Right ventricle myocardium inferior (tissue), 1 donor: ENCODE results near the gene KASH5. TPM values are rescaled to one million over a fixed set of nuclear protein-coding genes. Genes with fewer than 3 reads are reported as not detected.
A peak's percentile ranks its signal among the peaks of the same experiment; 100 is the strongest.

Experiments used
- ATAC-seq: fragments of 200-7000 bp; cut with Tn5 transposase; one replicate; pipeline ENCODE4 v1.9.1; 2020; ENCODE audit warnings: mild to moderate bottlenecking, moderate library complexity
- DNase-seq: peaks from one replicate; pipeline ENCODE4 v3.0.0; 2021; ENCODE audit errors: missing footprints
- intact Hi-C: fragments of 100-400 bp; cut with DNase I; formaldehyde crosslinking; loops from one replicate; pipeline ENCODE4 v1.11.0; 2022
- long read RNA-seq: library from polyadenylated mRNA; unstranded; transcript quantifications from one replicate; pipeline ENCODE4 v2.0.0, GENCODE V29; 2021
- total RNA-seq: library from RNA; stranded (reverse); fragmentation: NEBNext Ultra II Directional; extraction: Animal tissue kit (Norgen Biotek cat#: 25700); gene quantifications from one replicate; pipeline ENCODE4 v1.2.1, GENCODE V29; 2021
- donor health status: DM: no; HTN: yes; CAD: no; lungs with severe emphysema.

KASH5 gene
- not detected for total RNA-seq
- long read RNA-seq, result 0 reads

DNA sequence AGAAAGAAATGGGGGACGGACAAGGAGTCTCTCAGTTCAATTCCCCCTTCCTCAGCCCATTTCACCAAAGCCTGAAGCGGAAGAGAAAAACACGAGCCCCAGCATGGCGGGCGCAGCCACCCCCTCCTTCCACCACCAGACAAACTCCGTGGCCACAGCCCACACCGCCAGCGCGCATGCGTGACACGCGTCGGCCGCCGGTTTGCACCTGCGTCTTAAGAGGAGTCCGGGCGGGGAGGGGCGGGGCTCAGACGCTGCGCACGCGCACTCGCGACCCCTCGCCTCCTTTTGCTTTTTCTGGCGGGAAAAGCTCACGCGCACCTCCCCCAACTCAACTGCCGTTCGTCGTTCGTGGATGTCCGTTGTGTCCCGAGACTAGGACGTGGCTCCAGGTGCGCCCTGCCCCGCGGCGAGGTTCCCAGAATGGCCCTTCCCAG is at the start of gene KASH5:
KASH5 (plus strand) TSS at position 314 of the 437 bp plus-strand sequence. CDS start 2,635 bp downstream, outside the sequence.
- peak; percentile 74 for ATAC-seq
- intact Hi-C loops, result no loop called here
- DNase-seq, result peak; percentile 90

GRCh38 chr19:49338691-49339300 is 49.3 kb upstream of the KASH5 start:
- DNase-seq (peak; percentile 84), ATAC-seq (peak; percentile 58)
- intact Hi-C loops, result loop anchor here (10.0 kb wide), 1 partner anchor 114 kb away; no protein-coding TSS in a partner anchor

- intact Hi-C loops, result loop anchor here (10.0 kb wide), 1 partner anchor 115 kb away; no protein-coding TSS in a partner anchor
- ATAC-seq (peak; percentile 97), DNase-seq (peak; percentile 89)
Measured at GRCh38 chr19:49339301-49340068, 48.6 kb upstream of the KASH5 start.

DNA sequence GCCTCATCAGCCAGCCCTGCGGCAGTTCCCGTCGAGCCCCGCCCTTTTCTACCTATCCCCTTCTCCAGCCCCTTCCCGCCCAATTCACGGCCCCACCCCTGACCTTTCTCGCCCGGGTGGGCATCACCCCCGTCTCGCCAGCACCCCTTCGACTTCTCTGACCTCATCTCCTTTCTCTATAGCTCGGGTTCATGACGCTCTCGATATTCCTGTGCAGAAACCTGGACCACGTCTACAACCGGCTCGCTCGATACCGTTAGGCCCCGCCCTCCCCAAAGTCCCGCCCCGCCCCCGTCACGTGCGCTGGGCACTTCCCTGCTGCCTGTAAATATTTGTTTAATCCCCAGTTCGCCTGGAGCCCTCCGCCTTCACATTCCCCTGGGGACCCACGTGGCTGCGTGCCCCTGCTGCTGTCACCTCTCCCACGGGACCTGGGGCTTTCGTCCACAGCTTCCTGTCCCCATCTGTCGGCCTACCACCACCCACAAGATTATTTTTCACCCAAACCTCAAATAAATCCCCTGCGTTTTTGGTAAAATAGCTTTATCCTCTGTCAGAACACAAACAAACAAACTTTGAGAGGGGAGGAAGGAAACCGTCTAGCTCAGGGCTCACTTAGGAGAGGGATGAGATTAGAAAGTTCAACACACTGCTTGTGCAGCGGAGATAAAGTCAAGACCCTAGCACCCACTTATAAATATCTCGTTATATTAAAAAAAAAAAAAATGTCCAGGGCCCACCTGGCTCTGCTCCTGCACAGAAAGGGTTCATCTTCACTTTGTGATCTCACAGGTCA is 47.8 kb upstream of the KASH5 start:
- DNase-seq (peak; percentile 77), ATAC-seq (peak; percentile 40)
- intact Hi-C loops, result no loop called here

- ATAC-seq (no peak), DNase-seq (no peak)
- intact Hi-C loops, result no loop called here
Measured at GRCh38 chr19:49340865-49341718, 47.0 kb upstream of the KASH5 start.

DNA sequence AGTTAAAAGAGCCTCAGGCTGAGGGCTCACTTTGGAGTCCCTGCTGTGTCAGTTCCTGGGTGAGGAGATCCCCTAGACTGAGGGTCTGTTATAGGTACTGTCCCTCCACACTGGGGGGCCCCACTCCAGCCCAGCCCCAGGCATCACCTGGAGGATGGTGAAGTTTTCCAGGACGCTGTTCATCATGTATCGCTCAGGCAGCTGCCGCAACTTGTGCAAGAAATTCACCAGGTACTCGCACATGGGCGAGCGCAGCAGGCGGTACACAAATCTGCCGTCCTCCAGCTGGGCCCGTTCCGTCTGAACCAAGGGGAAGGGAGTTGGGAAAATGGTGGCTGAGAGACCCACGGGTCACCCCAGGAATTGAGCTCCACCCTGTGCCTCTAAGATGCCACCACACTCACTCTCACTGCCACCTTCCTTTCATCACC is 45.7 kb upstream of the KASH5 start:
- DNase-seq (no peak), ATAC-seq (no peak)
- intact Hi-C loops, result no loop called here

DNA sequence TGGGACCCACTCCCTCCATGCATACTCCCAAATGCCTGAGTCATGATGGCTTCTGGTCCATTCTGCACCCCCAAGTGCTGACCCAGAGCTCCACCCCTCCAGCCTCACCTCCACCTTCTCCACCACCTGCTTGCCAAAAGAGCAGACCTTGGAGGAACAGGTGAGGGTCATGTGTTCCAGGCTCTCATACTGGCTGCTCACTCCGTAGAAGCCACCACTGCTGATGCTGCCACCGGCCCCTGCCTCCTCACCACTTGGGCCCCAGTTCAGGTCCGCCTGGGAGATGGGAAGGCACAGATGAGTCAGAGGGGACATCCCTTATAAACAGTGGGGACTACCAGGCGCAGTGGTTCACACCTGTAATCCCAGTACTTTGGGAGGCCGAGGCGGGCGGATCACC is 44.9 kb upstream of the KASH5 start:
- ATAC-seq, result no peak
- intact Hi-C loops, result no loop called here
- no peak for DNase-seq

DNA sequence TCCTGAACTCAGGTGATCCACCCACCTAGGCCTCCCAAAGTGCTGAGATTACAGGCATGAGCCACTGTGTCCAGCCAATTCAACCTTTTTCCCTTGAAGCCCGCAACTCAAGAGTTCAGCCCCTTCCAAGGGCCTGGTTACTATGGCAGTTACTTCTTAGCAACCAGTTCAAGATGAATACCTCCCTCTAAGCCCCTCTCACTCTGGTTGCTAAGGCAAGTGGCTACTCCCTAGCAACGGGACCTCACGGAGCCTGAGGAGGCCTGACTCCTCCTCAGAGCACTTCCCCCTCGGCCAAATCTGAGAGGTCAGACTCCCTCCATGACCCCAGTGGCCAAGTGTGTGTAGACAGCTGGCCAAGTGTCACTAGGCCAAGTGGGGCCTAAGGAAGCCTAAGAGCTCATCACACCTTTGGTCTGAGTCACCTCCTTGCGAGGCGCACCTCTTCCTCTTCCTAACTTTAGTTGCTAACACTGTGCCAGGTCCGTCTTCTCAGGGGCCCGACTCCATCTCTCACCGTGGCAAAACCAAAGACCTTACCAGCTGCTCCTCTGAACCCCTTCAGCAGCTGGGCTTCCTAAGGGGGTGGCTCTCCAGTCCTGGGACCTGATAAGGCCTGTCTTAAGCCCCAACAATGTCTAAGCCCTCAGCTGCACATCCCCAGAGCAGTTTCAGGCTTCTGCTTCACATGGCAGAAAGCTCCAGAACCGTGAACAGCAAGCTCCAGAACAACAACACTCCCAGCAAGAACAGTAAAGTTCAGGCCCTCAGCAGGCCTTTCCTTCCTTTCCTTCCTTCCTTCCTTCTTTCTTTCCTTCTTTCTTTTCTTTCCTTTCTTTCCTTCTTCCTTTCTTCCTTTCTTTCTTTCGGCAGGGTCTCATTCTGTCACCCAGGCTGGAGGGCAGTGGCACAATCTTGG is 43.3 kb upstream of the KASH5 start:
- intact Hi-C loops, result no loop called here
- ATAC-seq (no peak), DNase-seq (no peak)

- intact Hi-C loops, result no loop called here
- ATAC-seq, result no peak
- no peak for DNase-seq
Measured at GRCh38 chr19:49347191-49347590, 40.9 kb upstream of the KASH5 start.

DNA sequence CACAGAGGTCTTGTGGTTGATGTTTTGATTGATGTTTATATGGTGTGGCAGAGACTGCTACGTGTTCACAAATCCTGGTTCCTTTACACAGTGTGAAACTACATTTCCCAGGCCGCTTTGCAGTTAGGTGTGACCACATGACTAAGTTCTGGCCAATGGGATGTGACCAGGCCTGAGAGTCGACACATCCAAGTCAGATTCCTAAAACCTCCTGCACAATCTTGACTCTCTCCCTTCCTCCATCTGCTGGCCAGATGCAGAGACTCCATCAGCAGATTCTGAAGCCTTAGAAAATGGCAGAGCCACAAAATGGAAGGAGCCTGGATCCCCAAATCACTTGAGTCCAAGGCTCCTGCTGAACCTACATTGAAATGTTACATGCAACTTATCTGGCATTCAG is 40.2 kb upstream of the KASH5 start:
- intact Hi-C loops, result no loop called here
- ATAC-seq (peak; percentile 56), DNase-seq (no peak)

GRCh38 chr19:49348305-49349189 is 39.5 kb upstream of the KASH5 start:
- intact Hi-C loops, result no loop called here
- ATAC-seq (no peak), DNase-seq (no peak)

- DNase-seq (no peak), ATAC-seq (no peak)
- intact Hi-C loops, result no loop called here
Measured at GRCh38 chr19:49349567-49349966, 38.5 kb upstream of the KASH5 start.

GRCh38 chr19:49355909-49356353 is 32.1 kb upstream of the KASH5 start:
- intact Hi-C loops, result no loop called here
- ATAC-seq (no peak), DNase-seq (peak; percentile 74)

DNA sequence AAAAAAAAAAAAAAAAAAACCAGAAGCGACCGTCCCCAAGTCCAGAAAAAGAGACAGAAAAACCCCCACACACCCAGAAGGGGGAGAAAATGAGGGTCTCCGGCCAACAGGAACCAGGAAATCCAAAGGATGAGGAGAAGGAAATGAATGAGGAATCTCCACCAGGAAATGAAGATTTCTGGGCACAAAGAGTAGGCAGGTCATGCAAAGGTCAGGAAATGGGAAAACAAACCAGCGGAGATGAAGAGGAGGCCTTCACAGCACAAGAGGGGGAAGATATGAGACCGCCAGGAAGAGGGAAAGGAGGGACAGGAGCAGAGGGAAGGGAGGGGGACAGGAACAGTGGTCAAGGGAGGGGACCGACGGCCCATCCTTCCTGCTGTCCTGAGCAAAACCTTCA is 31.7 kb upstream of the KASH5 start:
- intact Hi-C loops, result no loop called here
- ATAC-seq, result no peak
- no peak for DNase-seq

DNA sequence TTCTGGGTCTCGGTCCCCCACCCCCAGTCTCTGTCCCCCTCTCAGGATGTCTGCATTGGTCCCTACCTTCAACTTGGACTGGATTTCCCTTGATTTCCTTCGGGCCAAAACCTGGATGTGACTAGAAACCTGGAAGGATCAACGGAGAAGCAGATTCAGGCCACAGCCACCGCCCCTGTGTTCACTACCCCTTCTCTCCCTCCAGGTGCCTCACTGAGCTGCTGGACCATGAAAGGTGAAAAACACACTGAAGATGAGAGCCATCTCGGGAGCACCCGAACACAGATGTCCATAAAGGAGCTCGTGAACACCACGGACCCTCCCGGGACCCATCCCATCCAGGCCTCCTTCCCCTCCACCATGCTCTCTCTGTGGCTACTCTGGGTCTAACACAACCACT is 30.9 kb upstream of the KASH5 start:
- DNase-seq (no peak), ATAC-seq (no peak)
- intact Hi-C loops, result no loop called here
